Umbilical cord (tissue), 2 donors: Measurements from ENCODE around the gene NUDT14. TPM values are rescaled to one million over a fixed set of nuclear protein-coding genes. Genes with fewer than 3 reads are reported as not detected.

Experiments
- DNase-seq: peaks from one replicate; pipeline ENCODE4 v3.0.0-alpha.2; 2015; ENCODE audit warnings: low spot score
- total RNA-seq: library from RNA; depleted of rRNA; stranded (reverse); fragments of >200 nt; gene quantifications from one replicate; pipeline ENCODE4 v1.2.3, GENCODE V29; 2014; ENCODE audit warnings: low replicate concordance; ENCODE audit not compliant: insufficient read depth

Gene NUDT14
- total RNA-seq, 1 donor from 2014 or later, result 15.9 TPM

DNA sequence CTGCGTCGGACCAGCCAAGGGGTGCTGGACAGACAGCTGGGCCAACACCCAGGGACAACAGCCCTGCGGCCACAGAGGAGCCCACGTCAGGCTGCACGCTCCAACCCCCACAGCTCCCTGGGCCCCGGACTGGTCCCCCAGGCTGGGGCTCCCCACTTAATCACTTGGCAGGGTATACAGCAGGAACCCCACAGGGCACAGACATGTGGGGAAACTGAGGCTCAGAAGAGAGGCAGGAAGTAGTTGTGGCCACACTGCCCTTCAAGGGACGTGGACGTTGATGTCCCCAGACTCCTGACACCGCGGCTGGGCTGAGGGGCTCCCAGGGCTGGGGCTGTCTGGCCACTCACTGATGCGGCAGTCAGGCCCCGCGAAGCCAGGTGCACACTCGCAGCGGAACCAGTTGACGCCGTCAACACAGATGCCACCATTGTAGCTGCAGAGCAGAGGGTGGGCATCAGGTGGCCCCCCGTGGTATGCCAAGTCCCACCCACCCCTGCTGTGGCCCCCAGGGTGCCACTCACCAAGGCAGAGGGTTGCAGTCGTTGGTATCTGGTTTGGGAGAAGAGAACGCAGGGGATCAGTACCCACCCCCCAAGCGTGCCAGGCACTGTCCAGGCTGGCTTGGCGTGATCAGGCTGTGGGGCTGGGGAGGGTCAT lies 34.0 kb downstream of the NUDT14 start:
- no peak for DNase-seq

GRCh38 chr14:105146181-105146975 lies 34.7 kb downstream of the NUDT14 start:
- DNase-seq, result no peak

DNA sequence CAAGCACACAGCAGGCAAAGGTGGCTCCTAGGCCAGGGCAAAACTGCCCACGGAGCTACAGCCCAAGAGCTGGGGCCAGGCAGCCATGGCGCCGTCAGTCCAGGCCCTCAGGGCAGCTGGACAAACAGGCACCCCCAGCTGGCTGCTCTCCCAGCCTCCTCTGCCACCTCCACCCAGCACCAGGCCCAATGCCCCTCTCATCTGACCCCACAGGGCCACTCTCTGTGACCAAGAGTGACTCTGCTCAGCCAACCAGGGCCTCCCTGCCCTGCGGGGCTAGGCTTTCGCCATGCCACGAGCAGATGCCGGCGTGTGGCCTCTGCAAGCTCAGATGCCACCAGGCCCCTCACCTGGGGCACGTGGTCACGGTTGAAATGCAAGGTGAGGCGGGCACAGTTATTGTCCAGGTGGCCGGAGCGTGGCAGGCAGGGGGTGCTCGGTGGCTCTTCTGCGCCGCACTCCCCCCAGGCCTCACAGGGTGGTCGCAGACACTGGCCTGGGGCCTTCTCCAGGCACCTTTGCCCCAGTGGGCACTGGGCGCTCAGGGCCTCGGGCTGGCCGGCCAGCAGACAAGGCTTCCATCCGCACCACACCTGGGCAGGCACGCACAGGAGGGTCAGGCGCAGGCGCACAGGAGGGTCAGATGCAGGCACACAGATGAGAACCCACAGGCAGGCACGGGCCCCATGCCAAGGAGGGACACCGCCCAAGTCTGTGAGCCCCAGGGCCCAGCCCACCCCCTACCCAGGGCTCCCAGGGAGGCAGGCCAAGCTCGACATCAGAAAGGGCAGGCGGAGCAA lies 35.5 kb downstream of the NUDT14 start:
- no peak for DNase-seq

- no peak for DNase-seq
These were observed 36.3 kb downstream of the NUDT14 start for GRCh38 chr14:105144666-105145380.

GRCh38 chr14:105144026-105144665 lies 37.0 kb downstream of the NUDT14 start:
- no peak for DNase-seq

DNA sequence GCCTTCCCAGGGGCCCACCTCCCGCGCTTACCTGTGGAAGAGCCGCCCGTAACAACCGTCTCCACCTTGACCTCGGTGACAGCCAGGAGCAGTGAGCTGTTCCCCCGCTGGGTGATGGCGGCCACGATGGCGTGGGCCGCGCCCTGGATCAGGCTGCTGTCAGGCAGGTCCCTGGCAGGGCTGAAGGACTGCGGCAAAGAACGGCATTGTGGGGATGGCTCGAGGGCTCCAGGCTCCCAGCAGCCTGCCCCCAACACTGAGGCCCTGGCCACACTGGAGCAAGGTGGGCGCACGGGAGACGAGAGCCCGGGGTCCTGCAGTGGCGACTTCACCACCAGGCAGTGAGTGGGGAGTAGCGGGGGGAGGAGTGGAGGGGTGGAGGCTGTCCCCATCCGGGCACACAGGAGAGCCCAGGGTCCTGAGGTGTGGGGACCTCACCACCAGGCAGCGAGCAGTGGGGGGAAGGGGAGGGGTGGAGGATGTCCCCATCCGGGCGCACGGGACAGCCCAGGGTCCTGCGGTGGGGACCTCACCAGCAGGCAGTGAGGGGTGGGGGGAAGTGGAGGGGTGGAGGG lies 37.6 kb downstream of the NUDT14 start:
- no peak for DNase-seq

GRCh38 chr14:105142651-105143450 lies 38.3 kb downstream of the NUDT14 start:
- DNase-seq, result no peak

DNA sequence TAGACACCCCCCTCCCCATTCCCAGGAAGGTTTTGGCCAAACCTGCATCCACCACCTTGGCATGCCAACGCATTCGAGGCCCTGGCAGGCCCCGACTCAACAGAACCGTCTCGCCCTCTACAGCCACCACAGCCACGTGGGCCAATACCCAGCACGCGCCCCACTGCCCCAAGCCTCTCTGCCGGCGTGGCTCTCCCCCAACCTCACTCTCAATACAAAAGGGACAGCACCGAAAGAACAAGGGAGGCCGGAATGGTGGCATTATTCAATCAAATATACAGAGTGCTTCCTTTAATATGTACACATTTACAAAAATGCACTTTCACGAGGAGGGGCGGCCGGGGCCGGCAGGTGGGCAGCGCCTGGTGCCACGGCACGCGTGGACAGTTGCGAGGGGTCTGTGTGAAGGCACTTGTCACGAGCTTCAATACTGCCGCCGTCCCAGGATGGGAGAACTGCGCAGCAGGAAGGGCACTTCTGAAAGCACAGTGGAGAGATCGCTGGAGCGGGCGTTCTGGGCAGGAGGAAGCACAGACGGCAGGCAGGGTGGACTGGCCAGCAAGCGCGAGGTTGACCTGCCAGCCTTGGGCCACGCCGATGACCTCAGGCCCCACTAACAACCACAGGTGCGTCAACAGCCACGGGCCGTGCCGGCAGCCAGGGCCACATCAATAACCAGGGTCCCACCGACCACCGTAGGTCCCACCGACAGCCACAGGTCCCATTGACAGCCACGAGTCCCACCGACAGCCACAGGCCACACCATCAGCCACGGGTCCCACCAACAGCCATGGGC lies 39.4 kb downstream of the NUDT14 start:
- no peak for DNase-seq

DNA sequence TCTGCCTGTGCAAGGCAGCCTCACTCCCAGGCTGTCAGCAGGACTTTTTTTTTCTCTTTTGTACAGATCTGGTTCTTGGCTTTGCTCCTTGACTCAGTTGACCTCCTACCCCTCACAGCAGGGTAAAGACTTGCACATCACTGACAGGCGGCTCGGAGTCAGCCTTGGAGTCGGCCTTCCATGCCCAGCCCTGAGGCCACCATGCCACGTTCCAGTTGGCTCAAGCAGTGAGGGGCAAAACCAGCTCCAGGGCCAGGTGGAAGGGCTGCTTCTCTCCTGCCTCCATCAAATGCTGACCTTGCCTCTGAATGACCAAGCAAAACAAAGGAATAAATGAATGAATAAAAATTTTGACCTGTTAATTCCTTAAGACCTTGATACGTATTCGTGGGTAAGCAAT lies 40.1 kb downstream of the NUDT14 start:
- no peak for DNase-seq

DNA sequence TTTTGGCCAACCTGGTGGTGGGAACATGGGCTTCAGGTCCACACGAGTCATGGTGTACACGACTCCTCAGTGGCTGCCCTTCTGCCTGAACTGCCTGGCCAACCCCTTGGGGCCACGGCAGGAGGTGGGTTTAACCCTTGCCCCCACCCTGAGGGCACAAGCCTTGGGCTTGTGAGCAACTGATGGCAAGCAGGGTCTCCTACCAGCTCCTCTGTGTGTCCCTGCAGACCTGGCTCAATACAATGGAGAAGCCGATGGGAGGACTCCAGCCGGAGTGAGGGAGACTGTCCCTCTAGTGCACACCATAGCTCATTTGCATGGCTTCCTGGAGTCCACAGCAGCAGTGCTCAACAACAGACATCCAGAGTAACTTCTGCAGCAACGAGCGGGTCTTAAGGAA lies 40.5 kb downstream of the NUDT14 start:
- no peak for DNase-seq

GRCh38 chr14:105139831-105140239 lies 41.3 kb downstream of the NUDT14 start:
- no peak for DNase-seq

GRCh38 chr14:105139212-105139825 lies 41.8 kb downstream of the NUDT14 start:
- no peak for DNase-seq

- DNase-seq, result no peak
These were observed 42.5 kb downstream of the NUDT14 start for GRCh38 chr14:105138551-105139111.

GRCh38 chr14:105138021-105138541 lies 43.0 kb downstream of the NUDT14 start:
- no peak for DNase-seq

DNA sequence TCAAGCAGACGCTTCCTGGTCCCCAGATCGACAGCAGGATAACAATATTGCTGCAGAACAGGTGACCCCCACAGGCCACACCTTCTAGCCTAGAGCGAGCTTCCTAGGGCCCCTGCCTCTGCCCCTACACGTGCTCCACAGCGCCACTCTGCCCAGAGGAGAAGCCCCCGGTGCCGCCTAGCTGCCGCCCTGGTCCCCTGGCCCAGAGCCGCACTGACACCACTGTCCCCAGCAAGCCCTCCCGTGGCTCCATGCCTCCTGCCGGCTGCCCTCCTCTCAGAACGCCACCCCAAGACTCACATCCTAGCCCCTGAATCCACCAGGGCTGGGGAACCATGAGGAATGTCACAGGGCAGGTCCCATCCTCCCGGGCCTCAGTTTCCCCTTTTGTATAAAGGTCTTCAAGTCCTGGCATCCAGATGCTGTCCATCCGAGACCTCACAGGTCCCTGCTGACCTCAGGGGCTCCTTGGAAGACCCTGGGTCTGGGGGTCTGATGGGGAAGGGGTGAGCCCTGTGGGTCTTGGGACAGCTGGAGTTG lies 43.6 kb downstream of the NUDT14 start:
- no peak for DNase-seq

GRCh38 chr14:105136401-105137322 lies 44.5 kb downstream of the NUDT14 start:
- no peak for DNase-seq
